ENCODE results near the gene RELT.

DNA sequence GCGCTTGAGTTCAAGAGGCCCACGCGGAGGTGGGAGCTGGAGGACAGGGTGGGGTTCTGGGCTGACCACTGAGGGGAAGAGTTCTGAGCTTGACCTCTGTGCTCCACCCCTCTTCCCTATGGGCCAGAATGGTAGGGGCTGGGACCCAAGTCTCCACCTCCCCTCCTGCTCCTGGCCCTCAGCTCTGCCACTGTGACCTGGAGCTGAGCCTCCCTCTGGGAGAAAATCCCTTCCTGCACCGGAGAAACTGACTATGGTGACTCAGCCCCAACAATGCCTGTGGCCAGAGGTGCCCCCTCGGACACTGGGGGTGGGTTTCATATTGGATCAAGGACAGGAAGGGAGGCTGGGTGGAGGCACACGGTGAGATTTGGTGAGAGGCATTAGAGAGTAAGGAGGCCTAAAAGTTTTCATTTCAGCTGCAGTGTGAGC lies 23.0 kb downstream of the RELT start:
- no peak for TF ChIP-seq EZH2 (IDR thresholded peaks at IDR 0.05; ENCODE audit: borderline replicate concordance, insufficient read depth, low read depth, low read length, poor library complexity, severe bottlenecking)
- TF ChIP-seq, protein P1, sequence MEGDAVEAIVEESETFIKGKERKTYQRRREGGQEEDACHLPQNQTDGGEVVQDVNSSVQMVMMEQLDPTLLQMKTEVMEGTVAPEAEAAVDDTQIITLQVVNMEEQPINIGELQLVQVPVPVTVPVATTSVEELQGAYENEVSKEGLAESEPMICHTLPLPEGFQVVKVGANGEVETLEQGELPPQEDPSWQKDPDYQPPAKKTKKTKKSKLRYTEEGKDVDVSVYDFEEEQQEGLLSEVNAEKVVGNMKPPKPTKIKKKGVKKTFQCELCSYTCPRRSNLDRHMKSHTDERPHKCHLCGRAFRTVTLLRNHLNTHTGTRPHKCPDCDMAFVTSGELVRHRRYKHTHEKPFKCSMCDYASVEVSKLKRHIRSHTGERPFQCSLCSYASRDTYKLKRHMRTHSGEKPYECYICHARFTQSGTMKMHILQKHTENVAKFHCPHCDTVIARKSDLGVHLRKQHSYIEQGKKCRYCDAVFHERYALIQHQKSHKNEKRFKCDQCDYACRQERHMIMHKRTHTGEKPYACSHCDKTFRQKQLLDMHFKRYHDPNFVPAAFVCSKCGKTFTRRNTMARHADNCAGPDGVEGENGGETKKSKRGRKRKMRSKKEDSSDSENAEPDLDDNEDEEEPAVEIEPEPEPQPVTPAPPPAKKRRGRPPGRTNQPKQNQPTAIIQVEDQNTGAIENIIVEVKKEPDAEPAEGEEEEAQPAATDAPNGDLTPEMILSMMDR (IDR thresholded peaks at IDR 0.05) = no peak
